Measurements from ENCODE around the gene ALG14. TPM values are rescaled to one million over a fixed set of nuclear protein-coding genes. Genes with fewer than 3 reads are reported as not detected.

The ALG14 gene
- total RNA-seq, 4 donors from 2014 or later, result 0.62 to 1.2 (median 0.79) TPM

GRCh38 chr1:95068956-95069709 is 3.6 kb downstream of the ALG14 start:
- no peak for ATAC-seq
- no peaks in the 10 kb centered on the region for H3K27me3 ChIP-seq
- no peaks in the 10 kb centered on the region for H3K9me3 ChIP-seq
- H3K4me3 ChIP-seq, result no peak overlapping the region
- no peak overlapping the region for H3K27ac ChIP-seq
- H3K4me1 ChIP-seq, result peaks cover 0 to 17% (median 2%) of the 10 kb centered on the region in 3 donors
- peaks cover 0 to 8% of the 10 kb centered on the region in 2 donors for H3K36me3 ChIP-seq
- 89 to 93% methylated on average over 4 to 6 of the region's 6 CpGs for WGBS, 2 donors (ENCODE audit: low coverage in 1 of 2)
- TF ChIP-seq EP300 (IDR thresholded peaks at IDR 0.05) (no peak), POLR2A (IDR thresholded peaks at IDR 0.05) (no peak), POLR2AphosphoS5 (IDR thresholded peaks at IDR 0.05) (no peak), CTCF (IDR thresholded peaks at IDR 0.05) (no peak)

- Histone ChIP-seq H3K4me3 (no peak overlapping the region), H3K27ac (no peak overlapping the region), H3K36me3 (peaks cover 0 to 24% of the 10 kb centered on the region in 2 donors), H3K9me3 (no peaks in the 10 kb centered on the region), H3K4me1 (peaks cover 0 to 11% (median 0%) of the 10 kb centered on the region in 3 donors), H3K27me3 (no peaks in the 10 kb centered on the region)
- no peak for TF ChIP-seq EP300 (IDR thresholded peaks at IDR 0.05)
- no peak for TF ChIP-seq CTCF (IDR thresholded peaks at IDR 0.05)
- TF ChIP-seq POLR2A (IDR thresholded peaks at IDR 0.05), result no peak
- no peak for TF ChIP-seq POLR2AphosphoS5 (IDR thresholded peaks at IDR 0.05)
- ATAC-seq, result no peak
- 61 to 91% methylated on average over 5 of the region's 5 CpGs for WGBS, 2 donors (ENCODE audit: low coverage in 1 of 2)
Measured at GRCh38 chr1:95067568-95067967, 5.2 kb downstream of the ALG14 start.

- H3K4me1 ChIP-seq, result peaks cover 0 to 9% (median 0%) of the 10 kb centered on the region in 3 donors
Measured at GRCh38 chr1:95067062-95067461, 5.7 kb downstream of the ALG14 start.

GRCh38 chr1:95061445-95062006 is 11.2 kb downstream of the ALG14 start:
- no peaks in the 10 kb centered on the region for H3K4me1 ChIP-seq
- peaks cover 0 to 27% of the 10 kb centered on the region in 2 donors for H3K36me3 ChIP-seq
- no peaks in the 10 kb centered on the region for H3K27me3 ChIP-seq
- 42 to 88% methylated on average over 1 to 3 of the region's 3 CpGs for WGBS, 2 donors (ENCODE audit: low coverage in 1 of 2)
- no peak overlapping the region for H3K4me3 ChIP-seq
- H3K9me3 ChIP-seq, result no peaks in the 10 kb centered on the region
- no peak for ATAC-seq
- H3K27ac ChIP-seq, result no peak overlapping the region
- no peak for TF ChIP-seq EP300 (IDR thresholded peaks at IDR 0.05)
- TF ChIP-seq CTCF (IDR thresholded peaks at IDR 0.05), result no peak
- no peak for TF ChIP-seq POLR2A (IDR thresholded peaks at IDR 0.05)
- TF ChIP-seq POLR2AphosphoS5 (IDR thresholded peaks at IDR 0.05), result no peak

More at GRCh38 chr1:95067062-95067461, 5.7 kb downstream of the ALG14 start:
- 90 to 94% methylated on average over 2 of the region's 2 CpGs for WGBS, 2 donors (ENCODE audit: low coverage in 1 of 2)
- Histone ChIP-seq H3K27me3 (no peaks in the 10 kb centered on the region), H3K36me3 (peaks cover 0 to 27% of the 10 kb centered on the region in 2 donors), H3K27ac (no peak overlapping the region), H3K4me3 (no peak overlapping the region), H3K9me3 (no peaks in the 10 kb centered on the region)
- ATAC-seq, result no peak
- TF ChIP-seq POLR2A (IDR thresholded peaks at IDR 0.05) (no peak), EP300 (IDR thresholded peaks at IDR 0.05) (no peak), CTCF (IDR thresholded peaks at IDR 0.05) (no peak), POLR2AphosphoS5 (IDR thresholded peaks at IDR 0.05) (no peak)

- no peak for ATAC-seq
- no peaks in the 10 kb centered on the region for H3K27me3 ChIP-seq
- H3K4me3 ChIP-seq, result no peak overlapping the region
- no peaks in the 10 kb centered on the region for H3K9me3 ChIP-seq
- H3K36me3 ChIP-seq, result peaks cover 0 to 18% of the 10 kb centered on the region in 2 donors
- TF ChIP-seq CTCF (IDR thresholded peaks at IDR 0.05), result no peak
- no peak for TF ChIP-seq POLR2A (IDR thresholded peaks at IDR 0.05)
- TF ChIP-seq EP300 (IDR thresholded peaks at IDR 0.05), result no peak
- no peak for TF ChIP-seq POLR2AphosphoS5 (IDR thresholded peaks at IDR 0.05)
- H3K4me1 ChIP-seq, result no peaks in the 10 kb centered on the region
- 62 to 94% methylated on average over 4 of the region's 9 CpGs for WGBS, 2 donors (ENCODE audit: low coverage in 1 of 2)
- no peak overlapping the region for H3K27ac ChIP-seq
Measured at GRCh38 chr1:95058974-95059373, 13.8 kb downstream of the ALG14 start.
